GM12891 (cell line): ENCODE data around the gene FGGY.

Source experiments
- DNase-seq: peaks from one replicate; pipeline ENCODE4 v3.0.0; 2011; ENCODE audit warnings: low spot score; ENCODE audit not compliant: insufficient read length
- FAIRE-seq: peaks from 2 replicates; lab custom pipeline; 2011; peaks lifted over from hg19 to GRCh38; lab: Jason Lieb, UNC
- PAX5 ChIP-seq: IDR thresholded peaks from 2 replicates; pipeline ENCODE4 v1.6.1; 2011; ENCODE audit warnings: low read length, moderate library complexity, mild to moderate bottlenecking; ENCODE audit not compliant: insufficient read depth, severe bottlenecking
- POLR2A ChIP-seq: IDR thresholded peaks from 2 replicates; pipeline ENCODE4 v1.6.1; 2011; ENCODE audit warnings: low read depth, low read length, control low read depth
- POLR2AphosphoS5 ChIP-seq: IDR thresholded peaks from 2 replicates; pipeline ENCODE4 v1.6.1; 2011; ENCODE audit warnings: low read depth, low read length, control low read depth
- POU2F2 ChIP-seq: IDR thresholded peaks from 2 replicates; pipeline ENCODE4 v1.6.1; 2011; ENCODE audit warnings: low read depth, mild to moderate bottlenecking, control low read depth, low read length, moderate library complexity
- SPI1 ChIP-seq: IDR thresholded peaks from 2 replicates; pipeline ENCODE4 v1.6.1; 2011; ENCODE audit warnings: low read depth, low read length, control low read depth
- TAF1 ChIP-seq: IDR thresholded peaks from 2 replicates; pipeline ENCODE4 v1.6.1; 2011; ENCODE audit warnings: low read depth, low read length, control low read depth

Gene FGGY

GRCh38 chr1:59767119-59767518 lies 470.2 kb downstream of the FGGY start:
- TF ChIP-seq POLR2AphosphoS5, result no peak
- no peak for TF ChIP-seq TAF1
- no peak for TF ChIP-seq POU2F2
- TF ChIP-seq POLR2A, result no peak
- no peak for TF ChIP-seq SPI1
- TF ChIP-seq PAX5, result no peak
- FAIRE-seq (no peak), DNase-seq (no peak)

- no peak for TF ChIP-seq POLR2AphosphoS5
- no peak for TF ChIP-seq TAF1
- TF ChIP-seq SPI1, result peak; percentile 31; the same call in 1 of the 2 replicates
- no peak for TF ChIP-seq POU2F2
- no peak for TF ChIP-seq POLR2A
- FAIRE-seq (peak; percentile 9), DNase-seq (no peak)
Observed at GRCh38 chr1:59768792-59769735, 472.2 kb downstream of the FGGY start.

- DNase-seq, result no peak
- FAIRE-seq, result no peak
- TF ChIP-seq POLR2AphosphoS5 (no peak), PAX5 (no peak), POLR2A (no peak), SPI1 (no peak)
Observed at GRCh38 chr1:59769736-59770095, 472.8 kb downstream of the FGGY start.

GRCh38 chr1:59771361-59771760 lies 474.5 kb downstream of the FGGY start:
- no peak for DNase-seq
- no peak for FAIRE-seq
- TF ChIP-seq SPI1 (no peak), PAX5 (no peak), POLR2AphosphoS5 (no peak), POU2F2 (no peak), TAF1 (no peak), POLR2A (no peak)

GRCh38 chr1:59775480-59775879 lies 478.6 kb downstream of the FGGY start:
- DNase-seq, result no peak
- TF ChIP-seq SPI1, result no peak
- TF ChIP-seq POLR2A, result no peak
- no peak for TF ChIP-seq POU2F2
- TF ChIP-seq POLR2AphosphoS5, result no peak
- TF ChIP-seq PAX5, result no peak
- TF ChIP-seq TAF1, result no peak
- no peak for FAIRE-seq

GRCh38 chr1:59776960-59777852 lies 480.3 kb downstream of the FGGY start:
- no peak for TF ChIP-seq PAX5
- no peak for FAIRE-seq
- no peak for DNase-seq

GRCh38 chr1:59779949-59780348 lies 483.1 kb downstream of the FGGY start:
- FAIRE-seq (no peak), DNase-seq (no peak)
- TF ChIP-seq POLR2A (no peak), SPI1 (no peak), TAF1 (no peak), POU2F2 (no peak), POLR2AphosphoS5 (no peak), PAX5 (no peak)

GRCh38 chr1:59788825-59789224 lies 491.9 kb downstream of the FGGY start:
- TF ChIP-seq PAX5 (no peak), POLR2A (no peak), SPI1 (no peak), POLR2AphosphoS5 (no peak), TAF1 (no peak), POU2F2 (no peak)
- DNase-seq (no peak), FAIRE-seq (no peak)

- no peak for FAIRE-seq
Observed at GRCh38 chr1:59798600-59798999, 501.7 kb downstream of the FGGY start.

GRCh38 chr1:59803458-59804038 lies 506.7 kb downstream of the FGGY start:
- DNase-seq (no peak), FAIRE-seq (no peak)
- no peak for TF ChIP-seq SPI1
- no peak for TF ChIP-seq POU2F2
- TF ChIP-seq POLR2A, result no peak
- no peak for TF ChIP-seq POLR2AphosphoS5
- no peak for TF ChIP-seq TAF1
- TF ChIP-seq PAX5, result no peak

More at GRCh38 chr1:59798600-59798999, 501.7 kb downstream of the FGGY start:
- TF ChIP-seq POLR2A, result no peak
- no peak for TF ChIP-seq PAX5
- no peak for TF ChIP-seq TAF1
- no peak for TF ChIP-seq SPI1
- DNase-seq, result no peak
